Endothelial cell of umbilical vein (primary cell): Measurements from ENCODE around the gene BTBD17. TPM values are rescaled to one million over a fixed set of nuclear protein-coding genes. Genes with fewer than 3 reads are reported as not detected.

ENCODE experiments used
- BruUV-seq: library from RNA; stranded (reverse); fragments of 400-500 nt; replicated peaks from 2 replicates; lab custom pipeline; 2021; lab: Mats Ljungman, UMichigan
- CTCF ChIA-PET: fragments of 300-600, 350-600 bp; sonication (Branson Sonifier 250); formaldehyde crosslinking; loops from one replicate; lab custom pipeline; 2021; ENCODE audit warnings: antibody characterized with exemption, inconsistent platforms; lab: Charles Lee
- POLR2A ChIA-PET: fragments of 300-600, 350-600 bp; sonication (Branson Sonifier 250); formaldehyde crosslinking; loops from one replicate; lab custom pipeline; 2021; ENCODE audit warnings: antibody characterized with exemption, inconsistent platforms; lab: Charles Lee
- DNase-seq: peaks from one replicate; pipeline ENCODE4 v3.0.0-alpha.2; 2011; ENCODE audit warnings: low read depth, low spot score
- FAIRE-seq: peaks from 2 replicates; lab custom pipeline; 2011; peaks lifted over from hg19 to GRCh38; lab: Jason Lieb, UNC
- H2AFZ ChIP-seq: 2 replicates; pipeline ENCODE4 v1.6.0; 2012; ENCODE audit warnings: low read depth, low read length, control low read depth, inconsistent platforms
- H3K27ac ChIP-seq: 2 replicates; pipeline ENCODE4 v1.5.1; 2011; ENCODE audit warnings: low read depth, mild to moderate bottlenecking, control low read depth, low read length, moderate library complexity; ENCODE audit not compliant: insufficient read depth
- H3K27me3 ChIP-seq, 2 experiments: 2 replicates each; pipeline versions ENCODE4 v1.6.0 to v1.6.1; 2011; ENCODE audit warnings: low read length in 2 of 2, mixed read lengths in 1 of 2; ENCODE audit not compliant: control insufficient read depth in 2 of 2, insufficient read depth in 2 of 2
- H3K36me3 ChIP-seq, 2 experiments: 2 replicates in 1 of 2; 3 replicates in 1 of 2; pipeline ENCODE4 v1.5.1; 2011; ENCODE audit warnings: low read length in 2 of 2, mild to moderate bottlenecking in 1 of 2, moderate library complexity in 1 of 2; ENCODE audit not compliant: control insufficient read depth in 2 of 2, insufficient read depth in 2 of 2; ENCODE audit errors: extremely low read depth in 1 of 2
- H3K4me1 ChIP-seq: 3 replicates; pipeline ENCODE4 v1.5.1; 2011; ENCODE audit warnings: mild to moderate bottlenecking, low read length; ENCODE audit not compliant: control insufficient read depth, insufficient read depth; ENCODE audit errors: extremely low read depth
- H3K4me2 ChIP-seq: 2 replicates; pipeline ENCODE4 v1.6.1; 2011; ENCODE audit warnings: low read length, control low read depth, mixed read lengths; ENCODE audit not compliant: insufficient read depth
- H3K4me3 ChIP-seq, 3 experiments: fragments of 200-600 bp in 1 of 3; sonication (generic), shearing (Covaris generic) in 1 of 3; replicated peaks in 1 of 3; 2 replicates each; pipeline ENCODE4 v1.5.1; 2011 to 2016; ENCODE audit warnings: control low read depth in 3 of 3, low read length in 3 of 3, mild to moderate bottlenecking in 2 of 3, inconsistent platforms in 1 of 3, low read depth in 1 of 3, moderate library complexity in 1 of 3; ENCODE audit not compliant: insufficient read depth in 1 of 3
- H3K79me2 ChIP-seq: 2 replicates; pipeline ENCODE4 v1.6.0; 2012; ENCODE audit warnings: low read length, inconsistent platforms; ENCODE audit not compliant: control insufficient read depth, insufficient read depth
- H3K9ac ChIP-seq: replicated peaks from 2 replicates; pipeline ENCODE3; 2011; ENCODE audit warnings: low read length, control low read depth; ENCODE audit not compliant: insufficient read depth; ENCODE audit errors: extremely low read depth
- H3K9me1 ChIP-seq: replicated peaks from 3 replicates; pipeline ENCODE4 v1.6.0; 2011; ENCODE audit warnings: mild to moderate bottlenecking, low read length; ENCODE audit not compliant: control insufficient read depth, insufficient read depth; ENCODE audit errors: extremely low read depth
- H3K9me3 ChIP-seq: replicated peaks from 2 replicates; pipeline ENCODE4 v1.5.1; 2012; ENCODE audit warnings: low read length, inconsistent platforms; ENCODE audit not compliant: control insufficient read depth, insufficient read depth
- H4K20me1 ChIP-seq: replicated peaks from 2 replicates; pipeline ENCODE3; 2011; ENCODE audit warnings: mild to moderate bottlenecking, low read length; ENCODE audit not compliant: control insufficient read depth, insufficient read depth; ENCODE audit errors: extremely low read depth
- EZH2 ChIP-seq: IDR thresholded peaks from 2 replicates; pipeline ENCODE4 v1.6.1; 2012; ENCODE audit warnings: borderline replicate concordance, low read depth, mild to moderate bottlenecking, moderate library complexity, low read length, inconsistent platforms; ENCODE audit not compliant: severe bottlenecking
- FOS ChIP-seq: IDR thresholded peaks from 2 replicates; pipeline ENCODE4 v1.6.1; 2011; ENCODE audit warnings: mild to moderate bottlenecking, low read length, moderate library complexity, borderline replicate concordance; ENCODE audit not compliant: insufficient read depth
- GATA2 ChIP-seq: IDR thresholded peaks from 2 replicates; pipeline ENCODE4 v1.7.0; 2011; ENCODE audit warnings: low read depth, mild to moderate bottlenecking, moderate library complexity, mixed read lengths, low read length; ENCODE audit not compliant: insufficient read length, insufficient read depth
- JUN ChIP-seq: IDR thresholded peaks from 2 replicates; pipeline ENCODE4 v1.6.1; 2011; ENCODE audit warnings: borderline replicate concordance, low read depth; ENCODE audit not compliant: insufficient read length, insufficient read depth
- MYC ChIP-seq: IDR thresholded peaks from one replicate; pipeline ENCODE4 v1.6.1; 2011; ENCODE audit warnings: mild to moderate bottlenecking, low read depth, low read length
- POLR2A ChIP-seq: IDR thresholded peaks from 2 replicates; pipeline ENCODE4 v1.6.1; 2012; ENCODE audit warnings: low read depth, mild to moderate bottlenecking, control low read depth, low read length
- POLR2AphosphoS5 ChIP-seq: IDR thresholded peaks from 2 replicates; pipeline ENCODE4 v1.6.1; 2012; ENCODE audit warnings: low read depth, mild to moderate bottlenecking, control low read depth, low read length, moderate library complexity; ENCODE audit not compliant: insufficient read depth
- dilution Hi-C: fragments of 300-500 bp; cut with MboI; formaldehyde crosslinking; loops from one replicate; pipeline ENCODE4 v1.15.0; 2019; ENCODE audit warnings: low sequenced_read_pairs; ENCODE audit not compliant: extremely low pct_ligation_motif_present
- intact Hi-C: fragments of 100-400 bp; cut with micrococcal nuclease; formaldehyde crosslinking; loops from one replicate; pipeline ENCODE4 v1.10.0; 2022
- polyA plus RNA-seq, 4 experiments: library from polyadenylated mRNA; depleted of rRNA in 3 of 4; stranded (reverse) in 3 of 4; unstranded in 1 of 4; fragments of >200 nt; gene quantifications; 2 replicates each; pipeline versions ENCODE4 v1.2.1 to v1.2.3, GENCODE V29; 2011 to 2012; ENCODE audit warnings: missing spikeins in 1 of 4
- total RNA-seq: library from RNA; stranded (reverse); gene quantifications from 2 replicates; pipeline ENCODE4 v1.2.3, GENCODE V29; 2021
- TF ChIP-seq, protein P1 (sequence below): IDR thresholded peaks from 2 replicates; pipeline ENCODE4 v1.6.1; 2011; ENCODE audit not compliant: insufficient read depth, insufficient read length
- TF ChIP-seq, protein P2 (sequence below), 2 donors: IDR thresholded peaks; 1 replicate in 1 of 2; 2 replicates in 1 of 2; pipeline ENCODE4 v1.5.1; 2011; ENCODE audit warnings: low read length in 2 of 2, mild to moderate bottlenecking in 2 of 2, moderate library complexity in 2 of 2, control low read depth in 1 of 2, inconsistent platforms in 1 of 2, low read depth in 1 of 2; ENCODE audit not compliant: insufficient read depth in 1 of 2; ENCODE audit errors: extremely low read depth in 1 of 2

BTBD17 gene
- total and polyA plus RNA-seq, 2 donors (not counting 3 experiments of a cell fraction or from before 2014, with no cell fraction given): not detected

DNA sequence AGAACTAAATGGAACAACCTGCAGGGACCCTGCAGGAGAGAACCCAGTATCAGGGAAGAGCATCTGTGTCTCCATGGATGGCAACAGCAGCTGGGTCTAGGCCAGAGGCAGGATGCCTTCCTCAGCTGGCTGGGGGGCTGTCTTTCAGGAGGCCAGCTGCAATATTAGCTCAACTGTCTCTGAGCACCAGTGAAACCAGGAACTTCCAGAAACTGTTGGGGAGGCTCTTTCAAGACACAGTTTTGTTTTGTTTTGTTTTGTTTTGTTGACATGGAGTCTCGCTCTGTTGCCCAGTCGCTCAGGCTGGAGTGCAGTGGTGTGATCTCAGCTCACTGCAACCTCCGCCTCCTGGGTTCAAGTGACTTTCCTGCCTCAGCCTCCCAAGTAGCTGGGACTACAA lies 13.2 kb upstream of the BTBD17 start:
- Histone ChIP-seq H2AFZ (no peak overlapping the region), H3K79me2 (no peaks in the 10 kb centered on the region), H3K27me3 (no peaks in the 10 kb centered on the region), H3K4me1 (no peaks in the 10 kb centered on the region), H3K4me3 (no peak overlapping the region), H3K9ac (no peak overlapping the region), H3K36me3 (no peaks in the 10 kb centered on the region), H3K9me1 (no peaks in the 10 kb centered on the region), H4K20me1 (no peaks in the 10 kb centered on the region), H3K27ac (no peak overlapping the region), H3K4me2 (no peak overlapping the region), H3K9me3 (no peaks in the 10 kb centered on the region)
- intact Hi-C loops (no loop called here), dilution Hi-C loops (no loop called here)
- ChIA-PET POLR2A (no interaction called here), CTCF (no interaction called here)
- TF ChIP-seq, protein P1, sequence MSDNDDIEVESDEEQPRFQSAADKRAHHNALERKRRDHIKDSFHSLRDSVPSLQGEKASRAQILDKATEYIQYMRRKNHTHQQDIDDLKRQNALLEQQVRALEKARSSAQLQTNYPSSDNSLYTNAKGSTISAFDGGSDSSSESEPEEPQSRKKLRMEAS: no peak
- TF ChIP-seq EZH2 (no peak), POLR2AphosphoS5 (no peak), MYC (no peak), POLR2A (no peak), FOS (no peak), JUN (no peak), GATA2 (no peak)
- TF ChIP-seq, protein P2, sequence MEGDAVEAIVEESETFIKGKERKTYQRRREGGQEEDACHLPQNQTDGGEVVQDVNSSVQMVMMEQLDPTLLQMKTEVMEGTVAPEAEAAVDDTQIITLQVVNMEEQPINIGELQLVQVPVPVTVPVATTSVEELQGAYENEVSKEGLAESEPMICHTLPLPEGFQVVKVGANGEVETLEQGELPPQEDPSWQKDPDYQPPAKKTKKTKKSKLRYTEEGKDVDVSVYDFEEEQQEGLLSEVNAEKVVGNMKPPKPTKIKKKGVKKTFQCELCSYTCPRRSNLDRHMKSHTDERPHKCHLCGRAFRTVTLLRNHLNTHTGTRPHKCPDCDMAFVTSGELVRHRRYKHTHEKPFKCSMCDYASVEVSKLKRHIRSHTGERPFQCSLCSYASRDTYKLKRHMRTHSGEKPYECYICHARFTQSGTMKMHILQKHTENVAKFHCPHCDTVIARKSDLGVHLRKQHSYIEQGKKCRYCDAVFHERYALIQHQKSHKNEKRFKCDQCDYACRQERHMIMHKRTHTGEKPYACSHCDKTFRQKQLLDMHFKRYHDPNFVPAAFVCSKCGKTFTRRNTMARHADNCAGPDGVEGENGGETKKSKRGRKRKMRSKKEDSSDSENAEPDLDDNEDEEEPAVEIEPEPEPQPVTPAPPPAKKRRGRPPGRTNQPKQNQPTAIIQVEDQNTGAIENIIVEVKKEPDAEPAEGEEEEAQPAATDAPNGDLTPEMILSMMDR (IDR thresholded peaks at IDR 0.05; ENCODE audit: extremely low read depth in 1 of 2, insufficient read depth in 1 of 2, low read depth in 1 of 2, low read length in 2 of 2): no peak
- BruUV-seq: no TSS peak
- DNase-seq (no peak), FAIRE-seq (no peak)
